H9 (cell line): ENCODE data around the gene SHTN1. TPM values are rescaled to one million over a fixed set of nuclear protein-coding genes. Genes with fewer than 3 reads are reported as not detected.

ENCODE experiments used
- DNase-seq: peaks from one replicate; pipeline ENCODE4 v3.0.0-alpha.2; 2017
- H2AFZ ChIP-seq: one replicate; pipeline ENCODE4 v1.6.1; 2013; ENCODE audit warnings: mild to moderate bottlenecking, low read length, control low read depth, moderate library complexity
- H2AK5ac ChIP-seq: 2 replicates; pipeline ENCODE4 v1.6.1; 2013; ENCODE audit warnings: low read length, control low read depth, mixed read lengths; ENCODE audit not compliant: insufficient read length
- H2BK120ac ChIP-seq: one replicate; pipeline ENCODE4 v1.6.1; 2013; ENCODE audit warnings: low read depth, mild to moderate bottlenecking, low read length, control low read depth, inconsistent platforms; ENCODE audit not compliant: poor library complexity, severe bottlenecking
- H2BK12ac ChIP-seq: 2 replicates; pipeline ENCODE4 v1.6.1; 2013; ENCODE audit warnings: low read length, control low read depth, mixed read lengths, low read depth; ENCODE audit not compliant: insufficient read length
- H2BK15ac ChIP-seq: 2 replicates; pipeline ENCODE4 v1.6.1; 2013; ENCODE audit warnings: low read depth, low read length, control low read depth
- H2BK20ac ChIP-seq: one replicate; pipeline ENCODE4 v1.6.1; 2013; ENCODE audit warnings: low read depth, mild to moderate bottlenecking, low read length, control low read depth, inconsistent platforms; ENCODE audit not compliant: poor library complexity, severe bottlenecking
- H2BK5ac ChIP-seq: 2 replicates; pipeline ENCODE4 v1.6.1; 2013; ENCODE audit warnings: low read length, control low read depth, mixed read lengths; ENCODE audit not compliant: insufficient read length
- H3K14ac ChIP-seq: 2 replicates; pipeline ENCODE4 v1.6.1; 2013; ENCODE audit warnings: low read length, control low read depth; ENCODE audit not compliant: insufficient read depth
- H3K18ac ChIP-seq: 2 replicates; pipeline ENCODE4 v1.6.1; 2013; ENCODE audit warnings: low read depth, mild to moderate bottlenecking, mixed read lengths, low read length, control low read depth; ENCODE audit not compliant: insufficient read length
- H3K23ac ChIP-seq: 2 replicates; pipeline ENCODE4 v1.6.1; 2013; ENCODE audit warnings: low read length, control low read depth, mixed read lengths, low read depth; ENCODE audit not compliant: insufficient read length
- H3K23me2 ChIP-seq: 2 replicates; pipeline ENCODE4 v1.6.1; 2013; ENCODE audit warnings: low read depth, mild to moderate bottlenecking, mixed read lengths, low read length, control low read depth; ENCODE audit not compliant: insufficient read length, poor library complexity, severe bottlenecking
- H3K27ac ChIP-seq: 2 replicates; pipeline ENCODE4 v1.5.1; 2013; ENCODE audit warnings: low read length, control low read depth, mixed read lengths, low read depth; ENCODE audit not compliant: insufficient read length
- H3K27me3 ChIP-seq: 2 replicates; pipeline ENCODE4 v1.6.1; 2013; ENCODE audit warnings: low read length, control low read depth, inconsistent platforms; ENCODE audit not compliant: insufficient read depth
- H3K4ac ChIP-seq: 2 replicates; pipeline ENCODE4 v1.6.1; 2013; ENCODE audit warnings: low read depth, mild to moderate bottlenecking, control low read depth, inconsistent platforms, low read length, moderate library complexity
- H3K4me1 ChIP-seq: 2 replicates; pipeline ENCODE4 v1.6.1; 2013; ENCODE audit warnings: low read length, control low read depth, inconsistent platforms; ENCODE audit not compliant: insufficient read depth
- H3K4me2 ChIP-seq: 2 replicates; pipeline ENCODE4 v1.6.1; 2013; ENCODE audit warnings: low read length, control low read depth, mixed read lengths; ENCODE audit not compliant: insufficient read length, insufficient read depth
- H3K56ac ChIP-seq: 2 replicates; pipeline ENCODE4 v1.6.1; 2013; ENCODE audit warnings: low read depth, mild to moderate bottlenecking, mixed read lengths, low read length, control low read depth; ENCODE audit not compliant: insufficient read length
- H3K79me1 ChIP-seq: 2 replicates; pipeline ENCODE4 v1.6.1; 2013; ENCODE audit warnings: low read depth, mild to moderate bottlenecking, moderate library complexity, low read length, control low read depth, inconsistent platforms; ENCODE audit not compliant: insufficient read depth, poor library complexity, severe bottlenecking
- H3K79me2 ChIP-seq: 2 replicates; pipeline ENCODE4 v1.6.1; 2013; ENCODE audit warnings: low read length, control low read depth, inconsistent platforms; ENCODE audit not compliant: insufficient read depth
- H3K9ac ChIP-seq: 2 replicates; pipeline ENCODE4 v1.6.1; 2013; ENCODE audit warnings: low read length, control low read depth, mixed read lengths; ENCODE audit not compliant: insufficient read length; ENCODE audit errors: extremely low read depth
- H3K9me3 ChIP-seq: one replicate; pipeline ENCODE4 v1.6.1; 2013; ENCODE audit warnings: low read depth, low read length, inconsistent platforms; ENCODE audit not compliant: control insufficient read depth
- H3T11ph ChIP-seq: one replicate; pipeline ENCODE4 v1.6.1; 2013; ENCODE audit warnings: mild to moderate bottlenecking, low read length, control low read depth, inconsistent platforms
- H4K20me1 ChIP-seq: one replicate; pipeline ENCODE4 v1.6.1; 2013; ENCODE audit not compliant: control insufficient read depth, insufficient read length, insufficient read depth
- H4K5ac ChIP-seq: 2 replicates; pipeline ENCODE4 v1.6.1; 2013; ENCODE audit warnings: low read depth, mild to moderate bottlenecking, mixed read lengths, low read length, control low read depth; ENCODE audit not compliant: insufficient read length
- H4K8ac ChIP-seq: replicated peaks from 2 replicates; pipeline ENCODE4 v1.6.1; 2013; ENCODE audit warnings: low read length, control low read depth, mixed read lengths, low read depth; ENCODE audit not compliant: insufficient read length
- H4K91ac ChIP-seq: 2 replicates; pipeline ENCODE4 v1.6.1; 2013; ENCODE audit warnings: low read depth, mild to moderate bottlenecking, moderate library complexity, mixed read lengths, low read length, control low read depth; ENCODE audit not compliant: insufficient read length
- H3K27ac Mint-ChIP-seq, 3 experiments: 2 replicates in 2 of 3; 3 replicates in 1 of 3; pipeline ENCODE4 v1.8.0; 2020 to 2021; ENCODE audit warnings: mixed read lengths in 3 of 3, mild to moderate bottlenecking in 1 of 3, moderate library complexity in 1 of 3
- H3K27me3 Mint-ChIP-seq: 2 replicates; pipeline ENCODE4 v1.8.0; 2021; ENCODE audit warnings: low read depth, mild to moderate bottlenecking, moderate library complexity, mixed read lengths
- H3K36me3 Mint-ChIP-seq, 3 experiments: 2 replicates in 2 of 3; 3 replicates in 1 of 3; pipeline ENCODE4 v1.8.0; 2020 to 2021; ENCODE audit warnings: low read depth in 3 of 3, mixed read lengths in 3 of 3; ENCODE audit not compliant: insufficient read depth in 1 of 3
- H3K4me1 Mint-ChIP-seq, 2 experiments: 2 replicates each; pipeline ENCODE4 v1.8.0; 2020; ENCODE audit warnings: mixed read lengths in 2 of 2
- H3K4me3 Mint-ChIP-seq, 2 experiments: 2 replicates in 1 of 2; 3 replicates in 1 of 2; pipeline ENCODE4 v1.8.0; 2020 to 2021; ENCODE audit warnings: mild to moderate bottlenecking in 2 of 2, mixed read lengths in 2 of 2, moderate library complexity in 1 of 2
- H3K9me3 Mint-ChIP-seq, 2 experiments: 2 replicates in 1 of 2; 3 replicates in 1 of 2; pipeline ENCODE4 v1.8.0; 2020; ENCODE audit warnings: mild to moderate bottlenecking in 2 of 2, mixed read lengths in 2 of 2, moderate library complexity in 1 of 2
- WGBS: extraction: QIAGEN DNeasy Blood & Tissue Kit; methylation state at CpG from one replicate; pipeline ENCODE4 v1.1.7; 2013; ENCODE audit warnings: missing lambda C conversion rate, low lambda C conversion rate, mixed read lengths; ENCODE audit not compliant: insufficient read length; ENCODE audit errors: extremely low coverage; 5-methylcytosine and 5-hydroxymethylcytosine counted together
- total RNA-seq: library from RNA; stranded (reverse); gene quantifications from 2 replicates; pipeline ENCODE4 v1.2.1, GENCODE V29; 2021
- TF ChIP-seq, protein P1 (sequence below): fragments of 200-600 bp; sonication (generic); conservative IDR thresholded peaks from 3 replicates; pipeline ENCODE4 v1.8.0; 2021; ENCODE audit warnings: antibody characterized with exemption, mild to moderate bottlenecking

Gene SHTN1
- total RNA-seq, 1 experiment from 2014 or later = 22.1 TPM

DNA sequence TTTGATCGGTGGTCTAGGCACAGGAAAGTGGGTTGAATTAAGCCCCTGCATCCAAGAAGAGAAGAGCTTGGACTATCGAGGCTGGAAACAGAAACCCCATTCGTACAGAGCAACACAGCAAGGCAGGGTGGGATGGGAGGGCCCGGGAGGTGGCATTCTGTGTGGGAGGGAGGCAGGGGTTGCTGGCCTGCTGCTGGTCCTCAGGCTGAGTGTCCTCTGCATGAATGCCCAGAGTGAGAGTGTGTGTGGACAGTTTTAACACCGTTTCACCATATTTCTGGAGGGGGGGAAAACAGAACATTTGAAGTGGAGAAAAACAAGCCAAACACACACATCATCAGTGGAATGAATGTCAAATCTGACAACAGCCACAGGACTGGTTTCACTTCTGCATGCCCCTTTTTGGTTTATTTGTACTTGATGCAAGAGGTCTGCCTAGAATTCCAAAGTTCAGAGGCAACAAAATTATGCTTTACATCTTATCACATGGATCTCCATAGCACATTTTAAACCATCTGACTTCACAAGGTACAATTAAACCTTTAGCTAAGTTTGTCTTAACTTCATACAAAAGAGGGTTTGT, 166.8 kb downstream of the SHTN1 start:
- H3K27ac ChIP-seq = no peak overlapping the region
- no peak overlapping the region for H3K9ac ChIP-seq
- no peak overlapping the region for H3K4me3 Mint-ChIP-seq
- no peak overlapping the region for H4K8ac ChIP-seq
- H4K20me1 ChIP-seq = peaks cover 3% of the 10 kb centered on the region
- TF ChIP-seq, protein P1, sequence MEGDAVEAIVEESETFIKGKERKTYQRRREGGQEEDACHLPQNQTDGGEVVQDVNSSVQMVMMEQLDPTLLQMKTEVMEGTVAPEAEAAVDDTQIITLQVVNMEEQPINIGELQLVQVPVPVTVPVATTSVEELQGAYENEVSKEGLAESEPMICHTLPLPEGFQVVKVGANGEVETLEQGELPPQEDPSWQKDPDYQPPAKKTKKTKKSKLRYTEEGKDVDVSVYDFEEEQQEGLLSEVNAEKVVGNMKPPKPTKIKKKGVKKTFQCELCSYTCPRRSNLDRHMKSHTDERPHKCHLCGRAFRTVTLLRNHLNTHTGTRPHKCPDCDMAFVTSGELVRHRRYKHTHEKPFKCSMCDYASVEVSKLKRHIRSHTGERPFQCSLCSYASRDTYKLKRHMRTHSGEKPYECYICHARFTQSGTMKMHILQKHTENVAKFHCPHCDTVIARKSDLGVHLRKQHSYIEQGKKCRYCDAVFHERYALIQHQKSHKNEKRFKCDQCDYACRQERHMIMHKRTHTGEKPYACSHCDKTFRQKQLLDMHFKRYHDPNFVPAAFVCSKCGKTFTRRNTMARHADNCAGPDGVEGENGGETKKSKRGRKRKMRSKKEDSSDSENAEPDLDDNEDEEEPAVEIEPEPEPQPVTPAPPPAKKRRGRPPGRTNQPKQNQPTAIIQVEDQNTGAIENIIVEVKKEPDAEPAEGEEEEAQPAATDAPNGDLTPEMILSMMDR = no peak
- peaks cover 68 to 74% of the 10 kb centered on the region in 2 experiments for H3K4me1 Mint-ChIP-seq
- no peaks in the 10 kb centered on the region for H3K9me3 ChIP-seq
- no peak overlapping the region for H4K5ac ChIP-seq
- H3K79me1 ChIP-seq = no peaks in the 10 kb centered on the region
- no peak overlapping the region for H2AK5ac ChIP-seq
- no CpG with 5 or more reads among the region's 5 CpGs for WGBS
- H3K36me3 Mint-ChIP-seq = peaks cover 0 to under 1% (median 0%) of the 10 kb centered on the region in 3 experiments; a peak in 2 of 7 replicates
- no peak overlapping the region for H2BK20ac ChIP-seq
- no peak overlapping the region for H3K18ac ChIP-seq
- no peak overlapping the region for H3T11ph ChIP-seq
- H4K91ac ChIP-seq = no peak overlapping the region
- H3K56ac ChIP-seq = no peak overlapping the region
- H3K23me2 ChIP-seq = no peaks in the 10 kb centered on the region
- H3K4me1 ChIP-seq = peaks cover 12% of the 10 kb centered on the region; the same call in 1 of the 2 replicates
- H3K4ac ChIP-seq = no peak overlapping the region
- DNase-seq = no peak
- H3K27me3 Mint-ChIP-seq = peaks cover 3% of the 10 kb centered on the region; the same call in 1 of the 2 replicates
- H2BK120ac ChIP-seq = no peak overlapping the region
- H3K4me2 ChIP-seq = no peak overlapping the region
- no peak overlapping the region; a peak in 1 of 7 replicates for H3K27ac Mint-ChIP-seq
- H3K27me3 ChIP-seq = no peaks in the 10 kb centered on the region
- H2BK12ac ChIP-seq = no peak overlapping the region
- H3K79me2 ChIP-seq = no peaks in the 10 kb centered on the region
- no peak overlapping the region for H3K14ac ChIP-seq
- no peak overlapping the region for H3K23ac ChIP-seq
- no peak overlapping the region for H2AFZ ChIP-seq
- no peaks in the 10 kb centered on the region for H3K9me3 Mint-ChIP-seq
- no peak overlapping the region for H2BK15ac ChIP-seq
- H2BK5ac ChIP-seq = no peak overlapping the region
